K562 (cell line): Measurements from ENCODE around the gene BCR. TPM values are rescaled to one million over a fixed set of nuclear protein-coding genes. Genes with fewer than 3 reads are reported as not detected.

Source experiments
- ATAC-seq: fragments of 200-7000 bp; cut with Tn5 transposase; 3 replicates; pipeline ENCODE4 v1.9.1; 2020; ENCODE audit warnings: moderate library complexity
- BruUV-seq: library from RNA; stranded (reverse); fragments of 400-500 nt; replicated peaks from 2 replicates; lab custom pipeline; 2021; lab: Mats Ljungman, UMichigan
- CTCF ChIA-PET: fragments of 300-600 bp; formaldehyde crosslinking; extraction: SDS; loops from one replicate; lab custom pipeline; 2021; ENCODE audit warnings: low intra/inter-chr PET ratio; lab: Yijun Ruan, JAX
- POLR2A ChIA-PET: fragments of 300-600, 350-650 bp; sonication (Branson Sonifier 250); formaldehyde crosslinking; extraction: SDS; loops from one replicate; lab custom pipeline; 2021; ENCODE audit warnings: antibody characterized with exemption, inconsistent platforms; lab: Yijun Ruan, JAX
- DNase-seq, 4 experiments: peaks; one replicate each; pipeline versions ENCODE4 v3.0.0 to v3.0.0-alpha.2; 2011 to 2018; ENCODE audit warnings: low spot score in 3 of 4, mixed read lengths in 3 of 4; ENCODE audit errors: extremely low read depth in 1 of 4
- FAIRE-seq: peaks from 2 replicates; lab custom pipeline; 2011; peaks lifted over from hg19 to GRCh38; lab: Jason Lieb, UNC
- H2AFZ ChIP-seq: 2 replicates; pipeline ENCODE4 v1.6.0; 2011; ENCODE audit warnings: low read depth, low read length, control low read depth, inconsistent platforms
- H3K27ac ChIP-seq: fragments of 200-600 bp; 3 replicates; pipeline ENCODE4 v1.8.0; 2011; ENCODE audit warnings: low read depth, mild to moderate bottlenecking, control low read depth, inconsistent platforms, low read length, moderate library complexity, mixed read lengths; ENCODE audit errors: extremely low read depth
- H3K27me3 ChIP-seq, 2 experiments: fragments of 300-600 bp in 1 of 2; 2 replicates in 1 of 2; 3 replicates in 1 of 2; pipeline versions ENCODE4 v1.6.0 to v1.8.0; 2011; ENCODE audit warnings: inconsistent platforms in 2 of 2, low read length in 2 of 2, mild to moderate bottlenecking in 1 of 2, mixed read lengths in 1 of 2, moderate library complexity in 1 of 2; ENCODE audit not compliant: control insufficient read depth in 2 of 2, insufficient read depth in 2 of 2
- H3K36me3 ChIP-seq: fragments of 300-600 bp; 3 replicates; pipeline ENCODE4 v1.8.0; 2011; ENCODE audit warnings: mild to moderate bottlenecking, low read length, inconsistent platforms; ENCODE audit not compliant: control insufficient read depth, insufficient read depth
- H3K4me1 ChIP-seq, 2 experiments: fragments of 200-600 bp in 1 of 2; replicated peaks in 1 of 2; 2 replicates in 1 of 2; 3 replicates in 1 of 2; pipeline versions ENCODE4 v1.5.1 to v1.8.0; 2011; ENCODE audit warnings: inconsistent platforms in 2 of 2, low read length in 2 of 2, mild to moderate bottlenecking in 1 of 2, mixed read lengths in 1 of 2, moderate library complexity in 1 of 2; ENCODE audit not compliant: control insufficient read depth in 2 of 2, insufficient read depth in 2 of 2
- H3K4me2 ChIP-seq: 2 replicates; pipeline ENCODE4 v1.6.1; 2011; ENCODE audit warnings: low read length, control low read depth, inconsistent platforms, mixed read lengths; ENCODE audit not compliant: insufficient read depth
- H3K4me3 ChIP-seq: fragments of 200-600 bp; sonication (generic), shearing (Covaris generic); 2 replicates; pipeline ENCODE4 v1.5.1; 2016; ENCODE audit warnings: control low read depth, inconsistent platforms
- H3K79me2 ChIP-seq: fragments of 200-600 bp; 3 replicates; pipeline ENCODE4 v1.8.0; 2011; ENCODE audit warnings: low read length, inconsistent platforms; ENCODE audit not compliant: control insufficient read depth, insufficient read depth
- H3K9ac ChIP-seq, 2 experiments: 2 replicates each; pipeline versions ENCODE4 v1.6.0 to v1.6.1; 2011; ENCODE audit warnings: low read depth in 2 of 2, low read length in 2 of 2, control low read depth in 1 of 2, inconsistent platforms in 1 of 2, mild to moderate bottlenecking in 1 of 2, mixed read lengths in 1 of 2; ENCODE audit not compliant: insufficient read depth in 1 of 2
- H3K9me1 ChIP-seq: one replicate; pipeline ENCODE4 v1.6.0; 2011; ENCODE audit warnings: inconsistent platforms, mild to moderate bottlenecking, low read length, moderate library complexity; ENCODE audit not compliant: control insufficient read depth, insufficient read depth
- H3K9me3 ChIP-seq: replicated peaks from 2 replicates; pipeline ENCODE4 v1.5.1; 2011; ENCODE audit warnings: low read depth, low read length, inconsistent platforms; ENCODE audit not compliant: control insufficient read depth, insufficient read depth
- H4K20me1 ChIP-seq: replicated peaks from 2 replicates; pipeline ENCODE4 v1.6.1; 2011; ENCODE audit warnings: low read length, inconsistent platforms, mixed read lengths; ENCODE audit not compliant: control insufficient read depth, insufficient read depth
- ATF1 ChIP-seq, 2 experiments: fragments of 450-650 bp in 1 of 2; IDR thresholded peaks; 2 replicates each; pipeline ENCODE4 v1.6.1; 2016; ENCODE audit warnings: missing compliant biosample characterization in 1 of 2, missing genetic modification characterization in 1 of 2
- E2F6 ChIP-seq, 2 experiments: IDR thresholded peaks; 2 replicates each; pipeline ENCODE4 v1.6.1; 2011; ENCODE audit warnings: borderline replicate concordance in 1 of 2, control low read depth in 1 of 2, low read depth in 1 of 2, low read length in 1 of 2, mild to moderate bottlenecking in 1 of 2, mixed read lengths in 1 of 2, moderate library complexity in 1 of 2; ENCODE audit not compliant: insufficient read depth in 1 of 2, insufficient read length in 1 of 2, poor library complexity in 1 of 2, severe bottlenecking in 1 of 2; ENCODE audit errors: extremely low read depth in 1 of 2
- GTF2E2 ChIP-seq: fragments of 200-800 bp; sonication (Bioruptor generic); IDR thresholded peaks from 2 replicates; pipeline ENCODE4 v1.6.1; 2016; ENCODE audit warnings: missing genetic modification characterization, missing compliant biosample characterization
- GTF2F1 ChIP-seq: IDR thresholded peaks from 2 replicates; pipeline ENCODE4 v1.6.1; 2011; ENCODE audit warnings: low read depth, low read length, improper control_type of control experiment
- ILK ChIP-seq: fragments of 450-650 bp; IDR thresholded peaks from 2 replicates; pipeline ENCODE4 v1.6.1; 2016; ENCODE audit warnings: missing genetic modification characterization, low read depth, mild to moderate bottlenecking, missing compliant biosample characterization, moderate library complexity, borderline replicate concordance
- JUND ChIP-seq, 2 experiments: IDR thresholded peaks; 2 replicates in 1 of 2; 3 replicates in 1 of 2; pipeline ENCODE4 v1.6.1; 2011; ENCODE audit warnings: borderline replicate concordance in 2 of 2, low read depth in 2 of 2, low read length in 2 of 2, improper control_type of control experiment in 1 of 2, missing biosample characterization in 1 of 2, missing genetic modification characterization in 1 of 2, missing genetic modification reagents in 1 of 2
- MLX ChIP-seq, 2 experiments: fragments of 450-650 bp in 1 of 2; sonication (generic) in 1 of 2; formaldehyde crosslinking; conservative IDR thresholded peaks; 2 replicates each; pipeline versions ENCODE4 v1.4.0 to v1.8.1; 2020 to 2022; ENCODE audit warnings: mild to moderate bottlenecking in 1 of 2, missing genetic modification reagents in 1 of 2
- RFX5 ChIP-seq: IDR thresholded peaks from 2 replicates; pipeline ENCODE4 v1.6.1; 2011; ENCODE audit warnings: low read depth, mild to moderate bottlenecking, improper control_type of control experiment, low read length
- SMAD1 ChIP-seq: fragments of 150-350 bp; IDR thresholded peaks from 2 replicates; pipeline ENCODE4 v1.6.1; 2014; ENCODE audit warnings: low read length, low read depth; ENCODE audit not compliant: partially characterized antibody
- SPI1 ChIP-seq: IDR thresholded peaks from 2 replicates; pipeline ENCODE4 v1.6.1; 2011; ENCODE audit warnings: low read depth, low read length, control low read depth, borderline replicate concordance
- TCF7L2 ChIP-seq: fragments of 150-350 bp; IDR thresholded peaks from 2 replicates; pipeline ENCODE4 v1.6.1; 2016; ENCODE audit warnings: low read depth, mild to moderate bottlenecking, low read length, moderate library complexity
- YY1 ChIP-seq, 3 experiments: IDR thresholded peaks; 2 replicates each; pipeline ENCODE4 v1.6.1; 2011; ENCODE audit warnings: low read length in 2 of 3, mild to moderate bottlenecking in 2 of 3, moderate library complexity in 2 of 3, borderline replicate concordance in 1 of 3, control low read depth in 1 of 3, low read depth in 1 of 3; ENCODE audit not compliant: insufficient read depth in 3 of 3, insufficient replicate concordance in 2 of 3, control insufficient read depth in 1 of 3, insufficient read length in 1 of 3; ENCODE audit errors: extremely low read depth in 1 of 3
- ZNF384 ChIP-seq: IDR thresholded peaks from 2 replicates; pipeline ENCODE4 v1.6.1; 2012; ENCODE audit warnings: low read depth, low read length, improper control_type of control experiment
- WGBS: fragments of 100-300 bp; shearing (Covaris generic); methylation state at CpG from one replicate; pipeline ENCODE4 v1.1.6; 2016; ENCODE audit warnings: low coverage, mixed read lengths; ENCODE audit not compliant: insufficient coverage; ENCODE audit errors: missing lambda C conversion rate; 5-methylcytosine and 5-hydroxymethylcytosine counted together
- in situ Hi-C: fragments of 300-500 bp; cut with MboI; formaldehyde crosslinking; loops from 4 replicates; pipeline ENCODE4 v1.15.0; 2018; ENCODE audit warnings: inconsistent platforms, mixed read lengths
- intact Hi-C: fragments of 100-400 bp; cut with micrococcal nuclease; formaldehyde crosslinking; loops from 2 replicates; pipeline ENCODE4 v1.14.2; 2022
- polyA plus RNA-seq, 8 experiments: library from polyadenylated mRNA; depleted of rRNA in 4 of 8; stranded (reverse) in 5 of 8; unstranded in 3 of 8; fragments of >200 nt; fragmentation: Nextera tagmentation in 2 of 8; fragmentation: Illumina TruSeq in 1 of 8; extraction: Ambion mirVana in 2 of 8; extraction: Trizol in 1 of 8; gene quantifications; 2 replicates each; pipeline versions ENCODE4 v1.2.1 to v1.2.3, GENCODE V29; 2011 to 2014; ENCODE audit warnings: inconsistent platforms in 1 of 8, missing spikeins in 1 of 8
- total RNA-seq, 7 experiments: library from RNA; depleted of rRNA in 6 of 7; stranded (reverse); fragments of >200 nt in 6 of 7; fragmentation: Illumina TruSeq in 2 of 7; extraction: Trizol in 2 of 7; gene quantifications; 2 replicates each; pipeline versions ENCODE4 v1.2.1 to v1.2.3, GENCODE V29; 2011 to 2021; ENCODE audit warnings: low replicate concordance in 1 of 7

BCR gene
- total and polyA plus RNA-seq, 9 of the 15 experiments (the other 6 are each of a cell fraction or from before 2014, with no cell fraction given) = 0.41 to 150 (median 45.6) TPM

GRCh38 chr22:23281406-23282088 is 101.2 kb downstream of the BCR start:
- Histone ChIP-seq H3K4me3 (no peak overlapping the region), H4K20me1 (peaks cover 80% of the 10 kb centered on the region), H3K79me2 (no peaks in the 10 kb centered on the region), H3K4me1 (peaks cover 0 to 27% of the 10 kb centered on the region in 2 experiments; a peak in 2 of 5 replicates), H3K27ac (no peak overlapping the region), H2AFZ (no peak overlapping the region), H3K9me3 (no peaks in the 10 kb centered on the region), H3K36me3 (peaks cover 97% of the 10 kb centered on the region; the same call in 2 of the 3 replicates), H3K9ac (peak overlapping the region in 1 of 2 experiments; percentile 10; a peak in 2 of 4 replicates), H3K27me3 (no peaks in the 10 kb centered on the region), H3K9me1 (peaks cover 8% of the 10 kb centered on the region), H3K4me2 (no peak overlapping the region)
- ChIA-PET CTCF (interaction anchor here (0.6 to 15.3 kb wide), 24 partner anchors 8 to 818 kb away, joined by 3 to 800 read pairs (median 4); partner anchors contain the start of genes BCR and RSPH14), POLR2A (interaction anchor here (0.5 to 6.3 kb wide), 32 partner anchors 9 to 1095 kb away, joined by 3 to 207 read pairs (median 5); partner anchors contain the start of genes BCR and RAB36)
- ATAC-seq (peak; percentile 95), FAIRE-seq (peak; percentile 98), DNase-seq (peak; percentile 99 to 100 (median 100))
- in situ Hi-C loops (no loop called here), intact Hi-C loops (loop anchor here (1.0 to 10.0 kb wide), 4 partner anchors 103 to 437 kb away; no protein-coding TSS in a partner anchor)
- WGBS = 59% methylated on average over 21 of the region's 21 CpGs
- no TSS peak for BruUV-seq
- peak; percentile 69 for TF ChIP-seq GTF2F1
- TF ChIP-seq E2F6 (IDR thresholded peaks at IDR 0.05; ENCODE audit: borderline replicate concordance in 1 of 2, extremely low read depth in 1 of 2, insufficient read depth in 1 of 2, insufficient read length in 1 of 2, low read depth in 1 of 2, low read length in 1 of 2, poor library complexity in 1 of 2, severe bottlenecking in 1 of 2) = peak in 1 of 2 experiments; percentile 16
- peak in 1 of 3 experiments; percentile 88 for TF ChIP-seq YY1 (IDR thresholded peaks at IDR 0.05; ENCODE audit: borderline replicate concordance in 1 of 3, control insufficient read depth in 1 of 3, extremely low read depth in 1 of 3, insufficient read depth in 3 of 3, insufficient read length in 1 of 3, insufficient replicate concordance in 2 of 3, low read depth in 1 of 3, low read length in 2 of 3)
- TF ChIP-seq GTF2E2 (tag) = no peak
- no peak for TF ChIP-seq ILK
- no peak; the same call in 1 of the 2 replicates for TF ChIP-seq TCF7L2
- peak in 1 of 2 experiments; percentile 88; a peak in 1 of 4 replicates for TF ChIP-seq MLX (CRISPR knock-in tag; conservative IDR thresholded peaks at IDR 0.05)
- TF ChIP-seq SMAD1 = peak; percentile 40
- TF ChIP-seq ZNF384 = peak; percentile 79
- peak; percentile 83 for TF ChIP-seq JUND (IDR thresholded peaks at IDR 0.05; ENCODE audit: borderline replicate concordance, low read depth, low read length)
- no peak for TF ChIP-seq JUND (tag; IDR thresholded peaks at IDR 0.05; ENCODE audit: borderline replicate concordance, low read depth, low read length)
- 0 out of 2 replicates have a peak, but pooled peaks have one; percentile 65 for TF ChIP-seq RFX5
- no peak for TF ChIP-seq ATF1 (CRISPR knock-in tag; IDR thresholded peaks at IDR 0.05)
- TF ChIP-seq ATF1 (tag; IDR thresholded peaks at IDR 0.05) = no peak
- peak; percentile 87 for TF ChIP-seq SPI1
